Fibroblast of mammary gland (primary cell): ENCODE measurements around the gene VSTM1.

ENCODE experiments used
- DNase-seq: peaks from one replicate; pipeline ENCODE4 v3.0.0-alpha.2; 2010; ENCODE audit warnings: low read depth
- H3K4me3 ChIP-seq: 2 replicates; pipeline ENCODE4 v1.5.1; 2011; ENCODE audit warnings: low read depth, mild to moderate bottlenecking, low read length, moderate library complexity; ENCODE audit not compliant: control insufficient read depth
- TF ChIP-seq, protein P1 (sequence below): conservative IDR thresholded peaks from 2 replicates; pipeline ENCODE4 v1.5.1; 2011; ENCODE audit warnings: low read depth, low read length, inconsistent platforms; ENCODE audit not compliant: control insufficient read depth, insufficient read depth

VSTM1 gene

DNA sequence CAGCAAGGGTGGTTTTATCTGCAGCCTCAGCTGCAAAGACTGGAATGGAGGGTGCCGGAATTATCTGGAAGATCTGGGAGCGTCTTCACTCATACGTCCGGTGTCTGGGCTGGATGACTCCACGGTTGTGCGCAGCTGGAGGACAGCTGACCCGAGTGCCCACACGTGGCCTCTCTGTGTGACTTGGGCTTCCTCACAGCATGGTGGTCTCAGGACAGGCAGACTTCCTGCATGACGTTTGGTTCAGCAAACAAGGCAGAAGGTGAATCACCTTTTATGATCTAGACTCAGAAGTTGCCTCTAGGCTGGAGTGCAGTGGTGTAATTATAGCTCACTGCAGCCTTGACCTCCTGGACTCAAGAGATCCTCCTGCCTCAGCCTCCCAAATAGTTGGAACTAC lies 39.0 kb downstream of the VSTM1 start:
- H3K4me3 ChIP-seq = no peak overlapping the region
- no peak for DNase-seq
- TF ChIP-seq, protein P1, sequence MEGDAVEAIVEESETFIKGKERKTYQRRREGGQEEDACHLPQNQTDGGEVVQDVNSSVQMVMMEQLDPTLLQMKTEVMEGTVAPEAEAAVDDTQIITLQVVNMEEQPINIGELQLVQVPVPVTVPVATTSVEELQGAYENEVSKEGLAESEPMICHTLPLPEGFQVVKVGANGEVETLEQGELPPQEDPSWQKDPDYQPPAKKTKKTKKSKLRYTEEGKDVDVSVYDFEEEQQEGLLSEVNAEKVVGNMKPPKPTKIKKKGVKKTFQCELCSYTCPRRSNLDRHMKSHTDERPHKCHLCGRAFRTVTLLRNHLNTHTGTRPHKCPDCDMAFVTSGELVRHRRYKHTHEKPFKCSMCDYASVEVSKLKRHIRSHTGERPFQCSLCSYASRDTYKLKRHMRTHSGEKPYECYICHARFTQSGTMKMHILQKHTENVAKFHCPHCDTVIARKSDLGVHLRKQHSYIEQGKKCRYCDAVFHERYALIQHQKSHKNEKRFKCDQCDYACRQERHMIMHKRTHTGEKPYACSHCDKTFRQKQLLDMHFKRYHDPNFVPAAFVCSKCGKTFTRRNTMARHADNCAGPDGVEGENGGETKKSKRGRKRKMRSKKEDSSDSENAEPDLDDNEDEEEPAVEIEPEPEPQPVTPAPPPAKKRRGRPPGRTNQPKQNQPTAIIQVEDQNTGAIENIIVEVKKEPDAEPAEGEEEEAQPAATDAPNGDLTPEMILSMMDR = no peak

DNA sequence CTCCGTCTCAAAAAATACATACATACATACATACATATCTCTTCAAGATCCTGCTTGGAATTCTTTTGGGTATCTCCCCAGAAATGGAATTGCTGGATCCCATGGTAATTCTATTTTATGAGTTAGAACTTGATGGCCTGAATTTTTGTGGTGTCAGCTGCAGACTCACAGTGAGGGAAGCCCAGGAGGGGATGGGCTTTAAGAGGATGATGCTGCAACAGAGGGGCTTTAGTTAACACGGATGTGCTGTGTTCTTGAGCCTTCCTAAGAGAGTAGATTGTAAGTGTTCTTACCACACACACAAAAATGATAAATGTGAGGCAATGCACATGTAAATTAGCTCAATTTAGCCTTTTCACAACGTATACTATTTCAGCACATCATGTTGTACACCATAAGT lies 40.5 kb downstream of the VSTM1 start:
- no peak for DNase-seq
- TF ChIP-seq, protein P1 = no peak
- H3K4me3 ChIP-seq = no peak overlapping the region

DNA sequence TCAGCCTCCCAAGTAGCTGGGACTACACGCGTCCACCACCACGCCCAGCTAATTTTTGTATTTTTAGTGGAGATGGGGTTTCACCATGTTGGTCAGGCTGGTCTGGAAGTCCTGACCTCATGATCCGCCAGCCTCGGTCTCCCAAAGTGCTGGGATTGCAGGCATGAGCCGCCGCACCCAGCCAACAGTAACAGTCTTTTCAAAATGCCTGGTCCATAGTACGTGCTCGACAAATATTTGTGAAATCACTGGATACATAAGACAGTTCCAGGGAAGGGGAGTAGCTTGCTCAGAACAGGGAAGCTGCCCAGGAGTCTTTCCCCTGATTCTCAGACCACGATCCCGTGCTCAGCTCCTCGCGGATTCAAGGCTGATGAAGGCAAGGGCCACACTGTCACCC lies 41.8 kb downstream of the VSTM1 start:
- no peak for DNase-seq
- no peak overlapping the region for H3K4me3 ChIP-seq
- TF ChIP-seq, protein P1 = no peak

DNA sequence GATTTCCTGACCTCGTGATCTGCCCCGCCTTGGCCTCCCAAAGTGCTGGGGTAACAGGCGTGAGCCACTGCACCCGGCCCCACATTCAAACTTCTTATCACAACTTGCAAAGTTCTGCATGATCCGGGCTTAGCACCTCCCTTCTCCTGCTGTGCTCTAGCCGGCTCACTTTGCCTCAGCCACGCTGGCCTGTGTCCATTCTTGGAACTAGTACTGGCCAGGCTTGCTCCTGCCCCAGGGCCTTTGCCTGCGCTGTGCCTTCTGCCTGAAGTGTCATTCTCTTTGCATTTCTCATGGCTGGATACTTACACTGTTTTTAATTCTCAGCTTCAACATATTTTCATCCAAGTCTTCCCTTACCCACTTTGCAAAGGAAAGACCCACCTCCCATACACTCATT lies 42.3 kb downstream of the VSTM1 start:
- TF ChIP-seq, protein P1 = no peak
- DNase-seq = no peak

DNA sequence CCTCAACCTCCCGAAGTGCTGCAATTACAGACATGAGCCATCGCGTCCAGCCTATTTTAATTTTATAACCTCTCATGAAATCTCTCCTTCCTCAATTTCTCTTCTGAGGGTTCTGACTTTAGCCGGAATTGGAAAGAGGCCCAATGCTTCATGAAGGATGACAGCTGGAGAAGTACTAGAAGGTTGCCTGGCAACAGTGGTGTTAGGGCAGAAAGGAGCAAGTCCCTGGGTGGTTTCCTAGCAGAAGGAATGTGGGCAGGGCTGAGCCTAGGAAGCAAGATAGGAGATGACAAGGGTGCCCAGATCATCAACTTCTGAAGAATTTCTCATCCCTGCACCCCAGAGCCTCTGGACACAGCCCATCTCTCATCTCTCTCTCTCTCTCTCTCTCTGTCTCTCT lies 46.4 kb downstream of the VSTM1 start:
- TF ChIP-seq, protein P1 = no peak
- H3K4me3 ChIP-seq = no peak overlapping the region
- DNase-seq = peak; percentile 31

More for the DNA sequence above, 42.3 kb downstream of the VSTM1 start:
- H3K4me3 ChIP-seq = no peak overlapping the region

DNA sequence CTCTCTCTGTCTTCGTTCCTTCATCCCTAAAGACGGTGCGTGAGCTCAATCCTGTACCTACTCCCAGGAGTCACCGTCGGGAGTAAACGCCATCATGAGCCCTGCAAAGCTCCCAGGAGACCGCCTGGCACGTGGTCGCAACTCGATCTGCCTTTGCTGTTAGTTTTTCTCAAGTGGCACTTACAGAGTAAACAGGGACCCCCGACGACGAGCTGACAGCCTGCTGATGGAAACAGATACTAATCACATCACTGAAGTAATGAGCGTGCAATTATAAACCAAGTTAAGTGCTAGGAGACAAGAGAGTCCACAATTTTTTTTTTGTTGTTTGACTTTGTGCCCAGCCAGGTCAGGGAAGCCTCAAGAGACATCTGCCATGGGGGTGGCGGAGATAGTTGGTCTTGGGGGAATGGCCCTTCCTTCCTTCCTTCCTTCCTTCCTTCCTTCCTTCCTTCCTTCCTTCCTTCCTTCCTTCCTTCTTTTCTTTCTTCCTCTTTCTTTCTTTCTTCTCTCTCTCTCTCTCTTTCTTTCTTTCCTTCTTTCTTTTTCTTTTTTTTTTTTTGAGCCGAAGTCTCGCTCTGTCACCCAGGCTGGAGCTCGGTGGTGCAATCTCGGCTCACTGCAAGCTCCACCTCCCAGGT lies 48.7 kb downstream of the VSTM1 start:
- H3K4me3 ChIP-seq = no peak overlapping the region
- DNase-seq = no peak
- TF ChIP-seq, protein P1 = no peak

DNA sequence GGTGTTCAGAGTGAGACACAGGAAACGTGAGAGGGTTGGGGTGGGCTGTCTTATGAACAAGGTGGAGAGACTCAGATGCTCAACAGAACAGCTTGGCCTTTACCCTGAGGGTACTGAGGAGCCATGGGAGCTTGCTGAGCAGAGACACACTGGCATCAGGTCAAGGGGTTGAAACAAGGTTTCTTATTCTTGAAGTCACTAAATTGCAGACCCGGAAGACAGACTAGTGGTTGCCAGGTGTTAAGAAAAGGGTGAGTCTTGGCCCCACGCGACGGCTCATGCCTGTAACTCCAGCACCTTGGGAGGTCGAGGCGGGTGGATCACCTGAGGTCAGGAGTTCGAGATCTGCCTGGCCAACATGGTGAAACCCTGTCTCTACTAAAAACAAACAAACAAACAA lies 49.8 kb downstream of the VSTM1 start:
- TF ChIP-seq, protein P1 = no peak
- H3K4me3 ChIP-seq = no peak overlapping the region
- DNase-seq = no peak
